HEK293 (cell line): Measurements from ENCODE around the gene CASP8AP2.

Source experiments
- CTCF ChIA-PET: fragments of 350-600 bp; formaldehyde crosslinking; extraction: SDS; loops from one replicate; lab custom pipeline; 2021; ENCODE audit warnings: antibody characterized with exemption; lab: Yijun Ruan, JAX
- POLR2A ChIA-PET: fragments of 300-600 bp; formaldehyde crosslinking; extraction: SDS; loops from one replicate; lab custom pipeline; 2020; ENCODE audit warnings: antibody characterized with exemption, inconsistent platforms; lab: Yijun Ruan, JAX
- H3K27ac ChIP-seq: fragments of 200-500 bp; sonication (Bioruptor generic); 2 replicates; pipeline ENCODE4 v1.5.1; 2014; ENCODE audit warnings: low read depth, low read length, control low read depth, inconsistent platforms; ENCODE audit errors: extremely low read depth
- H3K36me3 ChIP-seq, 2 experiments: fragments of 200-500 bp in 1 of 2; sonication (Bioruptor generic) in 1 of 2; 1 replicate in 1 of 2; 2 replicates in 1 of 2; pipeline ENCODE4 v1.5.1; 2014 to 2017; ENCODE audit warnings: inconsistent platforms in 2 of 2, low read length in 2 of 2; ENCODE audit not compliant: control insufficient read depth in 2 of 2, insufficient read depth in 1 of 2
- H3K4me1 ChIP-seq: fragments of 200-500 bp; sonication (Bioruptor generic); 2 replicates; pipeline ENCODE4 v1.5.1; 2014; ENCODE audit warnings: mild to moderate bottlenecking, low read length, inconsistent platforms; ENCODE audit not compliant: control insufficient read depth, insufficient read depth
- H3K4me3 ChIP-seq: 2 replicates; pipeline ENCODE4 v1.5.1; 2011; ENCODE audit warnings: low read depth, mild to moderate bottlenecking, control low read depth, low read length, moderate library complexity
- H3K9me3 ChIP-seq: fragments of 200-500 bp; sonication (Bioruptor generic); 2 replicates; pipeline ENCODE4 v1.5.1; 2014; ENCODE audit warnings: low read depth, low read length, inconsistent platforms; ENCODE audit not compliant: control insufficient read depth, insufficient read depth
- BCL11B ChIP-seq: fragments of 450-650 bp; formaldehyde crosslinking; IDR thresholded peaks from 2 replicates; pipeline ENCODE4 v1.5.1; 2016; ENCODE audit warnings: low read depth, missing biosample characterization, missing genetic modification characterization
- EGR2 ChIP-seq: fragments of 450-650 bp; formaldehyde crosslinking; IDR thresholded peaks from 2 replicates; pipeline ENCODE4 v1.5.1; 2016; ENCODE audit warnings: low read depth, missing biosample characterization, missing genetic modification characterization
- HOXC10 ChIP-seq: sonication (generic); formaldehyde crosslinking; IDR thresholded peaks from 2 replicates; pipeline ENCODE4 v1.8.1; 2023; ENCODE audit warnings: mild to moderate bottlenecking, missing genetic modification reagents
- MZF1 ChIP-seq: fragments of 450-650 bp; formaldehyde crosslinking; IDR thresholded peaks from 2 replicates; pipeline ENCODE4 v1.5.1; 2017; ENCODE audit warnings: missing biosample characterization, missing genetic modification characterization, borderline replicate concordance
- RBAK ChIP-seq: fragments of 450-650 bp; formaldehyde crosslinking; IDR thresholded peaks from 2 replicates; pipeline ENCODE4 v1.5.1; 2016; ENCODE audit warnings: missing biosample characterization, missing genetic modification characterization
- SCRT2 ChIP-seq: fragments of 450-650 bp; formaldehyde crosslinking; IDR thresholded peaks from 2 replicates; pipeline ENCODE4 v1.5.1; 2016; ENCODE audit warnings: missing biosample characterization, missing genetic modification characterization
- SETDB1 ChIP-seq: IDR thresholded peaks from one replicate; pipeline ENCODE4 v1.6.1; 2017; ENCODE audit warnings: mild to moderate bottlenecking, low read length, moderate library complexity, mixed read lengths; ENCODE audit not compliant: insufficient read length
- ZBTB17 ChIP-seq: fragments of 450-650 bp; formaldehyde crosslinking; IDR thresholded peaks from 2 replicates; pipeline ENCODE4 v1.5.1; 2016; ENCODE audit warnings: missing biosample characterization, missing genetic modification characterization
- ZBTB21 ChIP-seq: fragments of 450-650 bp; formaldehyde crosslinking; IDR thresholded peaks from 2 replicates; pipeline ENCODE4 v1.5.1; 2017; ENCODE audit warnings: missing biosample characterization, missing genetic modification characterization
- ZFP3 ChIP-seq: fragments of 450-650 bp; formaldehyde crosslinking; IDR thresholded peaks from 2 replicates; pipeline ENCODE4 v1.5.1; 2016; ENCODE audit warnings: low read depth, missing biosample characterization, missing genetic modification characterization
- ZNF112 ChIP-seq: fragments of 450-650 bp; formaldehyde crosslinking; IDR thresholded peaks from 2 replicates; pipeline ENCODE4 v1.5.0; 2017; ENCODE audit warnings: missing biosample characterization, missing genetic modification characterization
- ZNF155 ChIP-seq: fragments of 450-650 bp; formaldehyde crosslinking; IDR thresholded peaks from 2 replicates; pipeline ENCODE4 v1.5.1; 2016; ENCODE audit warnings: missing biosample characterization, missing genetic modification characterization
- ZNF175 ChIP-seq: fragments of 450-650 bp; formaldehyde crosslinking; IDR thresholded peaks from 2 replicates; pipeline ENCODE4 v1.5.1; 2016; ENCODE audit warnings: missing biosample characterization, missing genetic modification characterization
- ZNF324 ChIP-seq: fragments of 450-650 bp; formaldehyde crosslinking; IDR thresholded peaks from 2 replicates; pipeline ENCODE4 v1.5.1; 2016; ENCODE audit warnings: missing biosample characterization, missing genetic modification characterization
- ZNF37A ChIP-seq: fragments of 450-650 bp; IDR thresholded peaks from 2 replicates; pipeline ENCODE4 v1.5.1; 2018; ENCODE audit warnings: missing biosample characterization, missing genetic modification characterization
- ZNF416 ChIP-seq: fragments of 450-650 bp; formaldehyde crosslinking; IDR thresholded peaks from 2 replicates; pipeline ENCODE4 v1.5.1; 2016; ENCODE audit warnings: missing biosample characterization, missing genetic modification characterization
- ZNF596 ChIP-seq: fragments of 450-650 bp; IDR thresholded peaks from 2 replicates; pipeline ENCODE4 v1.5.0; 2018; ENCODE audit warnings: missing biosample characterization, mild to moderate bottlenecking, missing genetic modification characterization, moderate library complexity
- ZNF629 ChIP-seq: fragments of 450-650 bp; formaldehyde crosslinking; IDR thresholded peaks from 2 replicates; pipeline ENCODE4 v1.5.1; 2017; ENCODE audit warnings: missing biosample characterization, missing genetic modification characterization
- ZNF664 ChIP-seq: fragments of 450-650 bp; formaldehyde crosslinking; IDR thresholded peaks from 2 replicates; pipeline ENCODE4 v1.5.1; 2016; ENCODE audit warnings: missing biosample characterization, missing genetic modification characterization
- ZNF670 ChIP-seq: fragments of 450-650 bp; formaldehyde crosslinking; IDR thresholded peaks from 2 replicates; pipeline ENCODE4 v1.5.1; 2016; ENCODE audit warnings: missing biosample characterization, missing genetic modification characterization, low read depth
- ZNF707 ChIP-seq: fragments of 450-650 bp; formaldehyde crosslinking; IDR thresholded peaks from 2 replicates; pipeline ENCODE4 v1.5.1; 2016; ENCODE audit warnings: missing biosample characterization, missing genetic modification characterization
- ZNF830 ChIP-seq: fragments of 450-650 bp; IDR thresholded peaks from 2 replicates; pipeline ENCODE4 v1.5.0; 2018; ENCODE audit warnings: missing biosample characterization, missing genetic modification characterization, low read depth, mild to moderate bottlenecking, moderate library complexity
- TF ChIP-seq, protein P1 (sequence below): fragments of 450-650 bp; formaldehyde crosslinking; IDR thresholded peaks from 2 replicates; pipeline ENCODE4 v1.5.1; 2017; ENCODE audit warnings: missing biosample characterization, missing genetic modification characterization
- TF ChIP-seq, protein P2 (sequence below): sonication (generic); formaldehyde crosslinking; IDR thresholded peaks from 2 replicates; pipeline ENCODE4 v1.8.1; 2022; ENCODE audit warnings: mild to moderate bottlenecking, moderate library complexity, missing genetic modification reagents

The CASP8AP2 gene

DNA sequence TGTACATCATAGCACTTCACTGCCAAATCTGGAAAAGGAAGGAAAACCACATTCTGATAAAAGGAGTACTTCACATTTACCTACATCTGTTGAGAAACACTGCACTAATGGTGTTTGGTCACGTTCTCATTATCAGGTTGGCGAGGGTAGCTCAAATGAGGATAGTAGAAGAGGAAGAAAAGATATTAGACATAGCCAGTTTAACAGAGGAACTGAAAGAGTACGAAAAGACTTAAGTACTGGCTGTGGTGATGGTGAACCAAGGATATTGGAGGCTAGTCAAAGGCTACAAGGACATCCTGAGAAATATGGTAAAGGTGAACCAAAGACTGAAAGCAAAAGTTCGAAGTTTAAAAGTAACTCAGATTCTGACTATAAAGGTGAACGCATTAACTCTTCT lies 32.6 kb downstream of the CASP8AP2 start:
- no peak for TF ChIP-seq ZNF596 (tag by site-specific recombination)
- TF ChIP-seq ZNF707 (tag by site-specific recombination) = no peak
- TF ChIP-seq ZNF112 = no peak
- TF ChIP-seq RBAK = no peak
- Histone ChIP-seq H3K36me3 (peaks cover 73 to 95% of the 10 kb centered on the region in 2 experiments), H3K27ac (no peak overlapping the region), H3K4me3 (no peak overlapping the region), H3K4me1 (no peaks in the 10 kb centered on the region), H3K9me3 (no peaks in the 10 kb centered on the region)
- ChIA-PET CTCF (interaction anchor here (1.3 kb wide), 1 partner anchor 9 kb away, joined by 4 read pairs; no protein-coding TSS in a partner anchor), POLR2A (no interaction called here)

DNA sequence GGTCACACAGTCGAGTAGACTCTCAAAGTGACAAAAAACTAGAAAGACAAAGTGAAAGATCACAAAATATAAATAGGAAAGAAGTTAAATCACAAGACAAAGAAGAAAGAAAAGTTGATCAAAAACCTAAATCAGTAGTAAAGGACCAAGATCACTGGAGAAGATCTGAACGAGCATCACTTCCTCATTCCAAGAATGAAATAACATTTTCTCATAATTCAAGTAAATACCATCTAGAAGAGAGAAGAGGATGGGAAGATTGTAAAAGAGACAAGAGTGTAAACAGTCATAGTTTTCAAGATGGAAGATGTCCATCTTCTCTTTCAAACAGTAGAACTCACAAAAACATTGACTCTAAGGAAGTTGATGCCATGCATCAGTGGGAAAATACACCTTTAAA lies 33.0 kb downstream of the CASP8AP2 start:
- H3K4me3 ChIP-seq = no peak overlapping the region
- CTCF ChIA-PET = interaction anchor here (1.3 kb wide), 1 partner anchor 10 kb away, joined by 4 read pairs; no protein-coding TSS in a partner anchor
- H3K9me3 ChIP-seq = no peaks in the 10 kb centered on the region
- no peak for TF ChIP-seq MZF1 (tag by site-specific recombination)
- TF ChIP-seq, protein P1, sequence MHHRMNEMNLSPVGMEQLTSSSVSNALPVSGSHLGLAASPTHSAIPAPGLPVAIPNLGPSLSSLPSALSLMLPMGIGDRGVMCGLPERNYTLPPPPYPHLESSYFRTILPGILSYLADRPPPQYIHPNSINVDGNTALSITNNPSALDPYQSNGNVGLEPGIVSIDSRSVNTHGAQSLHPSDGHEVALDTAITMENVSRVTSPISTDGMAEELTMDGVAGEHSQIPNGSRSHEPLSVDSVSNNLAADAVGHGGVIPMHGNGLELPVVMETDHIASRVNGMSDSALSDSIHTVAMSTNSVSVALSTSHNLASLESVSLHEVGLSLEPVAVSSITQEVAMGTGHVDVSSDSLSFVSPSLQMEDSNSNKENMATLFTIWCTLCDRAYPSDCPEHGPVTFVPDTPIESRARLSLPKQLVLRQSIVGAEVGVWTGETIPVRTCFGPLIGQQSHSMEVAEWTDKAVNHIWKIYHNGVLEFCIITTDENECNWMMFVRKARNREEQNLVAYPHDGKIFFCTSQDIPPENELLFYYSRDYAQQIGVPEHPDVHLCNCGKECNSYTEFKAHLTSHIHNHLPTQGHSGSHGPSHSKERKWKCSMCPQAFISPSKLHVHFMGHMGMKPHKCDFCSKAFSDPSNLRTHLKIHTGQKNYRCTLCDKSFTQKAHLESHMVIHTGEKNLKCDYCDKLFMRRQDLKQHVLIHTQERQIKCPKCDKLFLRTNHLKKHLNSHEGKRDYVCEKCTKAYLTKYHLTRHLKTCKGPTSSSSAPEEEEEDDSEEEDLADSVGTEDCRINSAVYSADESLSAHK (tag by site-specific recombination) = no peak
- TF ChIP-seq ZNF629 (tag by site-specific recombination) = no peak
- POLR2A ChIA-PET = no interaction called here
- H3K4me1 ChIP-seq = no peaks in the 10 kb centered on the region
- no peak overlapping the region for H3K27ac ChIP-seq
- peaks cover 69 to 95% of the 10 kb centered on the region in 2 experiments for H3K36me3 ChIP-seq

DNA sequence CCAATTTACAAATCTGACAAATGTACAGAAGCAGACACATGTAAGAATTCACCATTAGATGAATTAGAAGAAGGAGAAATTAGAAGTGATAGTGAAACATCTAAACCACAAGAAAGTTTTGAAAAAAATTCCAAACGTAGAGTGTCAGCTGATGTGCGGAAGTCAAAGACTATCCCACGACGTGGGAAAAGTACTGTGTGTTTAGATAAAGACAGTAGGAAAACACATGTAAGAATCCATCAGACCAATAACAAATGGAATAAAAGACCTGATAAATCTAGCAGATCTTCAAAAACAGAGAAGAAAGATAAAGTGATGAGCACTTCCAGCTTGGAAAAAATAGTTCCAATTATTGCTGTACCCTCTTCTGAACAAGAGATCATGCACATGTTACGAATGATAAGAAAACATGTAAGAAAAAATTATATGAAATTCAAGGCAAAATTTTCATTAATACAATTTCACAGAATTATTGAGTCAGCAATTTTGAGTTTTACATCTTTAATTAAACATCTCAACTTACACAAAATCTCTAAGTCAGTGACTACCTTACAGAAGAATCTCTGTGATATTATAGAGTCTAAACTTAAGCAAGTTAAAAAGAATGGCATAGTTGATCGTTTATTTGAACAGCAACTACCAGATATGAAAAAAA lies 36.5 kb downstream of the CASP8AP2 start:
- Histone ChIP-seq H3K27ac (no peak overlapping the region), H3K36me3 (peaks cover 60 to 96% of the 10 kb centered on the region in 2 experiments), H3K9me3 (no peaks in the 10 kb centered on the region), H3K4me1 (no peaks in the 10 kb centered on the region)
- ChIA-PET CTCF (interaction anchor here (0.7 kb wide), 1 partner anchor 15 kb away, joined by 3 read pairs; no protein-coding TSS in a partner anchor), POLR2A (no interaction called here)
- TF ChIP-seq ZBTB17 (tag by site-specific recombination) (no peak), ZBTB21 (tag by site-specific recombination) (no peak), ZNF324 (tag by site-specific recombination) (no peak), EGR2 (tag by site-specific recombination) (no peak), SETDB1 (peak; percentile 88)
- TF ChIP-seq, all 188 proteins: peak for 1
- no peak overlapping the region for H3K4me3 ChIP-seq

DNA sequence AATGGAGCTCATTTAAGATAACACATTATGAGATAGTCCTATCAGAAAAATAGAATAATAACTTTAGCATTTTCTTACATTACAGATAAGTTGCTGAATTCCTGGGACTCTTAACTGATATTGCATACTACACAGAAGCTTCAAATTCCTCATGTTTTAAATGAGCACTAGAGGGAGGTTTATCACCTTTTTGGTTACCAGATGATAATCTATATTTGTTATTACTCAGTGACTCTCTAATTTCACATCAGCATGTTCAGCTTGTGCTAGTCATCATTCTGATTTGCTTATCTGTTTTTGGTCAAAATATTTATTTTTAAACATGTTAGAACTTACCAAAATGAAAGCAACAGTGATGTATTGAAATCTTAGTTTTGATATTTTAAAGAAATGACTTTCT lies 44.0 kb downstream of the CASP8AP2 start:
- ChIA-PET POLR2A (no interaction called here), CTCF (interaction anchor here (0.6 to 1.3 kb wide), 6 partner anchors 9 to 1000 kb away, joined by 3 to 7 read pairs (median 3); partner anchors contain the start of gene MDN1)
- H3K9me3 ChIP-seq = no peaks in the 10 kb centered on the region
- peaks cover 40 to 54% of the 10 kb centered on the region in 2 experiments for H3K36me3 ChIP-seq
- H3K27ac ChIP-seq = no peak overlapping the region
- H3K4me1 ChIP-seq = no peaks in the 10 kb centered on the region
- no peak overlapping the region for H3K4me3 ChIP-seq
- no peak for TF ChIP-seq ZNF830 (tag by site-specific recombination)
- no peak for TF ChIP-seq SCRT2 (tag by site-specific recombination)
- no peak for TF ChIP-seq ZNF416
- no peak for TF ChIP-seq ZNF664
- no peak for TF ChIP-seq ZNF596 (tag by site-specific recombination)
- no peak for TF ChIP-seq ZNF37A (tag by site-specific recombination)
- no peak for TF ChIP-seq ZBTB21 (tag by site-specific recombination)
- TF ChIP-seq HOXC10 = no peak
- no peak for TF ChIP-seq ZNF155
- TF ChIP-seq, protein P2, sequence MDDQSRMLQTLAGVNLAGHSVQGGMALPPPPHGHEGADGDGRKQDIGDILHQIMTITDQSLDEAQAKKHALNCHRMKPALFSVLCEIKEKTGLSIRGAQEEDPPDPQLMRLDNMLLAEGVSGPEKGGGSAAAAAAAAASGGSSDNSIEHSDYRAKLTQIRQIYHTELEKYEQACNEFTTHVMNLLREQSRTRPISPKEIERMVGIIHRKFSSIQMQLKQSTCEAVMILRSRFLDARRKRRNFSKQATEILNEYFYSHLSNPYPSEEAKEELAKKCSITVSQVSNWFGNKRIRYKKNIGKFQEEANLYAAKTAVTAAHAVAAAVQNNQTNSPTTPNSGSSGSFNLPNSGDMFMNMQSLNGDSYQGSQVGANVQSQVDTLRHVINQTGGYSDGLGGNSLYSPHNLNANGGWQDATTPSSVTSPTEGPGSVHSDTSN = no peak
- no peak for TF ChIP-seq ZNF670 (tag by site-specific recombination)
- no peak for TF ChIP-seq BCL11B
- no peak for TF ChIP-seq ZNF175 (tag by site-specific recombination)
- no peak for TF ChIP-seq ZFP3 (tag by site-specific recombination)
